ENCODE results near the gene TTC12. TPM values are rescaled to one million over a fixed set of nuclear protein-coding genes. Genes with fewer than 3 reads are reported as not detected.
A peak's percentile ranks its signal among the peaks of the same experiment; 100 is the strongest.

The TTC12 gene
- polyA plus RNA-seq, 1 donor from 2014 or later, result 4.2 TPM

- Histone ChIP-seq H3K79me2 (replicated peaks; ENCODE audit: insufficient read depth, low read length) (no peaks in the 10 kb centered on the region), H3K4me2 (ENCODE audit: low read length) (no peak overlapping the region), H4K20me1 (ENCODE audit: insufficient read depth) (no peaks in the 10 kb centered on the region), H3K4me3 (ENCODE audit: low read length) (no peak overlapping the region), H3K27me3 (ENCODE audit: insufficient read depth, low read depth, low read length) (no peaks in the 10 kb centered on the region), H3K36me3 (ENCODE audit: insufficient read depth, low read length) (no peaks in the 10 kb centered on the region), H2AFZ (ENCODE audit: low read depth, low read length) (no peak overlapping the region), H3K9ac (ENCODE audit: low read length) (no peak overlapping the region), H3F3A (ENCODE audit: insufficient read depth, low read length, poor library complexity, severe bottlenecking) (no peaks in the 10 kb centered on the region), H3K27ac (ENCODE audit: low read length) (no peak overlapping the region), H3K9me3 (ENCODE audit: low read length) (no peaks in the 10 kb centered on the region), H3K9me2 (ENCODE audit: insufficient read depth, low read length) (no peaks in the 10 kb centered on the region)
- TF ChIP-seq MXI1 (conservative IDR thresholded peaks at IDR 0.05; ENCODE audit: poor library complexity, severe bottlenecking), result no peak
- peak; percentile 96 for TF ChIP-seq CTCF (IDR thresholded peaks at IDR 0.05; ENCODE audit: poor library complexity, severe bottlenecking)
- peak; percentile 99 for TF ChIP-seq RAD21 (conservative IDR thresholded peaks at IDR 0.05)
- no peak for TF ChIP-seq EP300 (conservative IDR thresholded peaks at IDR 0.05; ENCODE audit: poor library complexity, severe bottlenecking)
- TF ChIP-seq SMC3 (conservative IDR thresholded peaks at IDR 0.05; ENCODE audit: poor library complexity), result peak; percentile 98
Observed at GRCh38 chr11:113289431-113290187, 24.8 kb upstream of the TTC12 start.

- TF ChIP-seq POLR2AphosphoS5 (IDR thresholded peaks at IDR 0.05) (no peak), EZH2 (IDR thresholded peaks at IDR 0.05; ENCODE audit: borderline replicate concordance, insufficient read depth, low read length, poor library complexity, severe bottlenecking) (no peak), MXI1 (conservative IDR thresholded peaks at IDR 0.05; ENCODE audit: poor library complexity, severe bottlenecking) (no peak)
- H3F3A ChIP-seq (ENCODE audit: insufficient read depth, low read length, poor library complexity, severe bottlenecking), result no peaks in the 10 kb centered on the region
- no peak overlapping the region for H3K4me3 ChIP-seq (ENCODE audit: low read length)
- no peaks in the 10 kb centered on the region for H3K27me3 ChIP-seq (ENCODE audit: insufficient read depth, low read depth, low read length)
- no peak overlapping the region for H2AFZ ChIP-seq (ENCODE audit: low read depth, low read length)
- no peak overlapping the region for H3K27ac ChIP-seq (ENCODE audit: low read length)
- H3K4me2 ChIP-seq (ENCODE audit: low read length), result no peak overlapping the region
- H4K20me1 ChIP-seq (ENCODE audit: insufficient read depth), result no peaks in the 10 kb centered on the region
- H3K9me2 ChIP-seq (ENCODE audit: insufficient read depth, low read length), result no peaks in the 10 kb centered on the region
- H3K9me3 ChIP-seq (ENCODE audit: low read length), result no peaks in the 10 kb centered on the region
- H3K36me3 ChIP-seq (ENCODE audit: insufficient read depth, low read length), result no peaks in the 10 kb centered on the region
- H3K9ac ChIP-seq (ENCODE audit: low read length), result no peak overlapping the region
- H3K79me2 ChIP-seq (replicated peaks; ENCODE audit: insufficient read depth, low read length), result no peaks in the 10 kb centered on the region
Observed at GRCh38 chr11:113293936-113294335, 20.4 kb upstream of the TTC12 start.

GRCh38 chr11:113295993-113296392, 18.4 kb upstream of the TTC12 start:
- H3K36me3 ChIP-seq (ENCODE audit: insufficient read depth, low read length), result no peaks in the 10 kb centered on the region
- no peak overlapping the region for H3K9ac ChIP-seq (ENCODE audit: low read length)
- H3K9me2 ChIP-seq (ENCODE audit: insufficient read depth, low read length), result no peaks in the 10 kb centered on the region
- H4K20me1 ChIP-seq (ENCODE audit: insufficient read depth), result no peaks in the 10 kb centered on the region
- no peaks in the 10 kb centered on the region for H3K9me3 ChIP-seq (ENCODE audit: low read length)
- H3K27ac ChIP-seq (ENCODE audit: low read length), result no peak overlapping the region
- no peaks in the 10 kb centered on the region for H3F3A ChIP-seq (ENCODE audit: insufficient read depth, low read length, poor library complexity, severe bottlenecking)
- H3K4me2 ChIP-seq (ENCODE audit: low read length), result no peak overlapping the region
- no peak overlapping the region for H3K4me3 ChIP-seq (ENCODE audit: low read length)
- TF ChIP-seq REST (IDR thresholded peaks at IDR 0.05; ENCODE audit: borderline replicate concordance), result no peak
- TF ChIP-seq SMC3 (conservative IDR thresholded peaks at IDR 0.05; ENCODE audit: poor library complexity), result no peak
- TF ChIP-seq MXI1 (conservative IDR thresholded peaks at IDR 0.05; ENCODE audit: poor library complexity, severe bottlenecking), result no peak
- TF ChIP-seq TAF1 (IDR thresholded peaks at IDR 0.05; ENCODE audit: low read depth), result no peak
- no peak for TF ChIP-seq CTCF (IDR thresholded peaks at IDR 0.05; ENCODE audit: poor library complexity, severe bottlenecking)
- no peak for TF ChIP-seq EP300 (conservative IDR thresholded peaks at IDR 0.05; ENCODE audit: poor library complexity, severe bottlenecking)
- TF ChIP-seq EZH2 (IDR thresholded peaks at IDR 0.05; ENCODE audit: borderline replicate concordance, insufficient read depth, low read length, poor library complexity, severe bottlenecking), result no peak
- TF ChIP-seq POLR2AphosphoS5 (IDR thresholded peaks at IDR 0.05), result no peak
- TF ChIP-seq RAD21 (conservative IDR thresholded peaks at IDR 0.05), result no peak
- H3K27me3 ChIP-seq (ENCODE audit: insufficient read depth, low read depth, low read length), result no peaks in the 10 kb centered on the region
- H3K79me2 ChIP-seq (replicated peaks; ENCODE audit: insufficient read depth, low read length), result no peaks in the 10 kb centered on the region
- H2AFZ ChIP-seq (ENCODE audit: low read depth, low read length), result no peak overlapping the region
